ENCODE measurements around the gene ENPP4.
"Not testable (repeated sequence)": the region's sequence is repeated elsewhere in the genome, so short reads cannot be mapped to it uniquely, and the experiment has no call there.

The ENPP4 gene, protein sequence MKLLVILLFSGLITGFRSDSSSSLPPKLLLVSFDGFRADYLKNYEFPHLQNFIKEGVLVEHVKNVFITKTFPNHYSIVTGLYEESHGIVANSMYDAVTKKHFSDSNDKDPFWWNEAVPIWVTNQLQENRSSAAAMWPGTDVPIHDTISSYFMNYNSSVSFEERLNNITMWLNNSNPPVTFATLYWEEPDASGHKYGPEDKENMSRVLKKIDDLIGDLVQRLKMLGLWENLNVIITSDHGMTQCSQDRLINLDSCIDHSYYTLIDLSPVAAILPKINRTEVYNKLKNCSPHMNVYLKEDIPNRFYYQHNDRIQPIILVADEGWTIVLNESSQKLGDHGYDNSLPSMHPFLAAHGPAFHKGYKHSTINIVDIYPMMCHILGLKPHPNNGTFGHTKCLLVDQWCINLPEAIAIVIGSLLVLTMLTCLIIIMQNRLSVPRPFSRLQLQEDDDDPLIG

DNA sequence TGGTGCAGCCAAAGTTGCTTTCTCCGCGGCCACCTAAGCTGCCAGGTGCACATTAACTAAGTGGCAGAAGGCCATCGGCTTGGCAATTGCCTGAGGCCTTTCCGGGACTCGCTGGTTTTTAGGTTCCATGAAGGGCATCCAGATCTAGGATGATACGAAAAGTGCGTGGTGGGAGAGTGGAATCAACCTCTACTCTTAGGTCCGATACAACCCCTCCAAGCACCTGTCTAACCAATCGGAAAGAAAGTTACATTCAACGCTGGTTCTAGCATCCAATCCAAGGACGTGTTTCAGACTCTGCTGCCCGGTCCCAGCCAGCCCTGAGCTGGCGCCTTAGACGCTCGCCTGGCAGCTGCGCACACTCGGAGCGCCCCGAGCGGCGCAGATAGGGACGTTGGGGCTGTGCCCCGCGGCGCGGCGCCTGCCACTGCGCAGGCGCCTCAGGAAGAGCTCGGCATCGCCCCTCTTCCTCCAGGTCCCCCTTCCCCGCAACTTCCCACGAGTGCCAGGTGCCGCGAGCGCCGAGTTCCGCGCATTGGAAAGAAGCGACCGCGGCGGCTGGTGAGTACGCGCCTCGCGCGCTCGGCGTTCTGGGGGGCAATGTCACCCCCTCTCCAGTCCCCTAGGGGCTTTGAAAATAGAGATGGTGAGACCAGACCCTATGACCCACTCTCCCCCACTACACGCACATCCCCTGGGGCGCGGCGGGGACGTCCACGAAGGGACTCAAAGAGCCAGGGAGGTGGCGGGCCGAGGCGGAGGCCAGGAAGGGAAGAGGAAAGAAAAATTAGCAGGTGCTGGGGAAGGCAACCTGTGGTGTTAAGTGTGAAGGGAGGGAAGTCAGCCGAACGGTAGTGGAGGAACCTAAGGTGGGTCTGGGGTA, at the start of gene ENPP4:
Gene ENPP4 (plus strand): TSS at position 361 of the 883 bp plus-strand sequence. CDS start 9,595 bp downstream, outside the sequence.
- DNase-seq (ENCODE audit: low spot score) = peak; percentile 97

DNA sequence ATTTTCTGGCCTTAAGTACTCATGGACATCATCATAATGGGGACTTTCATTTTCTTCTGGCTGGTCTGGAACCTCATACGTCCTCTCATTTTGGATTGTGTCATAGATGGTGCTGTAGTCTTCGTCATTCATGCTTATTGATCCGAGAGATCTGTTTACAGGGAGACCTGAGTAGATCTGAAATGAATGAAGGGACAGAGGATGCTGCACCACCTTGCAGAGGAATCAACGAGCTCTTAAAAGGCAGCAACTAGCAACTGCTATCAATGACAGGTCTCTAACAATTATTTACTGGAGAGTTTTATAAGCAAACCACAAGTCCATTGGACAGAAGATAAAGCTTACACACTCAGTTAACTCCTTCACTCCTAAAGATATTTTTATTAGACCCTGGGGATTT, 49.7 kb upstream of the ENPP4 start:
- DNase-seq (ENCODE audit: low spot score) = no peak

DNA sequence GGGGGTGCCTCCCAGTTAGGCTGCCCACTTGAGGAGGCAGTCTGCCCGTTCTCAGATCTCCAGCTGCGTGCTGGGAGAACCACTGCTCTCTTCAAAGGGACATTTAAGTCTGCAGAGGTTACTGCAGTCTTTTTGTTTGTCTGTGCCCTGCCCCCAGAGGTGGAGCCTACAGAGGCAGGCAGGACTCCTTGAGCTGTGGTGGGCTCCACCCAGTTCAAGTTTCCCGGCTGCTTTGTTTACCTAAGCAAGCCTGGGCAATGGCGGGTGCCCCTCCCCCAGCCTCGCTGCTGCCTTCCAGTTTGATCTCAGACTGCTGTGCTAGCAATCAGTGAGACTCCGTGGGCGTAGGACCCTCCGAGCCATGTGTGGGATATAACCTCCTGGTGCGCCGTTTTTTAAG, 44.1 kb upstream of the ENPP4 start:
- DNase-seq (ENCODE audit: low spot score) = not testable (repeated sequence)

- DNase-seq (ENCODE audit: low spot score) = peak; percentile 74
Observed at GRCh38 chr6:46090115-46091079, 39.4 kb upstream of the ENPP4 start.

DNA sequence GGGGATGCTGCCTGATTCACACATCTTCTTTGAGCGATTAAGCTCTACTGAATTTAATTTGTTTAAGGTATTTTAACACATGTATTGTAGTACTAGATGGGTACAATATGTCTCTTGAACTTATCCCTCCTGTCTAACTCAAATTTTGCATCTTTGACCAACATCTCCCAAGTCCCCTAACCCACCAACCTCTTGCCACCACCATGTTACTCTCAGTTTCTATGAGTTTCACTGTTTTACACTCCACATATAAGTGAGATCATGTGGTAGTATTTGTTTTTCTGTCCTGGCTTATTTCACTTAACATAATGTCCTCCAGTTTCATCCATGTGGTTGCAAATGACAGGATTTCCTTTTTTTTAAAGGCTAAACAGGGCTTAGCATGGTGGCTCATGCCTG, 38.7 kb upstream of the ENPP4 start:
- DNase-seq (ENCODE audit: low spot score) = no peak

GRCh38 chr6:46095251-46095650, 34.5 kb upstream of the ENPP4 start:
- no peak for DNase-seq (ENCODE audit: low spot score)

- no peak for DNase-seq (ENCODE audit: low spot score)
Observed at GRCh38 chr6:46097366-46097765, 32.4 kb upstream of the ENPP4 start.

DNA sequence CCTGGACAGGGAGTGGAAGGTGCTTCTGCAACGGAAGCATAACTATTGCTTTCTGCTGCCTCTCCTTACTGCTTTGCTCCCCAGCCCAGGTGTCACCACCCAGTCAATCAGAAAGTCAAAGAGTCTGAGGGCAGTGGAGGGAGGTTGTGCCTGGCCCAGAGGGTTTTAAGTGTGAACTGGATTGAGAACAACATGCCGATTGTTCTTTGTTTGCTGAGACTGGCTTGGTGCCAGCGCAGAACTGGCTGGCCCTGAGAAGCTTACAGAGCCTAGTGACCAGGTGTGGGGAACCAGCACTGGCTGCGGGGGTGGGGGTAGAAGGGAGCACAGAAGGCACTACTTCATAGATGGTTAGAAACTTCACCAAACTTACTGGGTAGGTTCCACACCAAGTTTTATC, 31.1 kb upstream of the ENPP4 start:
- no peak for DNase-seq (ENCODE audit: low spot score)

DNA sequence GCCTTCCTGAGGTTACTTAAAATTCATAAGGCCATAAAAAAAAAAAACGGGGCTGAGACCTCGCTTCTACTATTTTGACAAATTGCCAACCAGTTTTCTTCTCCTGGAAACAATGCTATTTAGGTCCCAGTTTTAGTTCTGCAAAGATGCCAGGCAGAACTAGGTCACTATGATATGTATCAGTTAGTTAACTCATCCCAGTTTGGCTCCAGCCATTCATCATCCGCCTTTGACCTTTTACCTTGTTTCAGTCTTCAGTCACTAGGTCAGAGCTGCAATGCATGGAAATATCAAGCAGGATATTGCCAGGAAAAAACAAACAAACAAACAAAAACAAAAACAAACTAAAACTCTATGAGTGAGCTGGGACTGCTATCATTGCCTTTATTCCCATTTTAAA, 29.8 kb upstream of the ENPP4 start:
- DNase-seq (ENCODE audit: low spot score) = no peak

GRCh38 chr6:46102123-46102522, 27.7 kb upstream of the ENPP4 start:
- no peak for DNase-seq (ENCODE audit: low spot score)

DNA sequence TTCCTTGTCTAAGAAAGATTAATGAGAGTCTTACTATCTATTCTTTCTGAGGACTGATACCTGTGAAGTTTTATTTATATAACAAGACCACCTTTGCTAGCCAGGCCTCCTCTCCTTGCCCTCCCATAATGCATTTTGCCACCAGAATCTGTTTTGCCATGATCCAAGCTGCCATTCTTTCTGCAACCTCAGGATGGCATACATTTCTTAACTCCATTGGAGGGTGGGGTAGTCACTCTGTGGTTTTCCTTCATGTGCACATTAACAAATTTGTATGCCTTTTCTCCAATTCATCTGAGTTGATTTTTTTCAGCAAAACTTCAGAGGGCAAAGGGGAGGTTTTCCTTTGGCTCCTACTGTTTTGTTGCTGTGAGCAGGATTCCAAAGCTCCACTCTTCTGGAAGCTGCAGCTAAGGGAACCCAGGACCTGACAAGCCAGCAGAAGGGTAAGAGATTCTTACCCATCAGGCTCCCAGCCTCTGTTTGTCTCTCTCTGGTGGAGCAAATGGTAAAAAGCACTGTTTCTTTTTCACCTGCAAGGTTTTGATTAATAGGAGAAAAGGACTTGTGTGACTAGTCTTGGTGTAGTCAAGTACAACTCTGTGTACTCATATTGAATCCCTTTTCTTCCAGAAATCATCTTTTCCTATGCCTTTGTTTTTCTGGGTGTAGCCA, 26.2 kb upstream of the ENPP4 start:
- DNase-seq (ENCODE audit: low spot score) = no peak

GRCh38 chr6:46104209-46104608, 25.6 kb upstream of the ENPP4 start:
- DNase-seq (ENCODE audit: low spot score) = no peak

- no peak for DNase-seq (ENCODE audit: low spot score)
Observed at GRCh38 chr6:46105568-46105967, 24.2 kb upstream of the ENPP4 start.

DNA sequence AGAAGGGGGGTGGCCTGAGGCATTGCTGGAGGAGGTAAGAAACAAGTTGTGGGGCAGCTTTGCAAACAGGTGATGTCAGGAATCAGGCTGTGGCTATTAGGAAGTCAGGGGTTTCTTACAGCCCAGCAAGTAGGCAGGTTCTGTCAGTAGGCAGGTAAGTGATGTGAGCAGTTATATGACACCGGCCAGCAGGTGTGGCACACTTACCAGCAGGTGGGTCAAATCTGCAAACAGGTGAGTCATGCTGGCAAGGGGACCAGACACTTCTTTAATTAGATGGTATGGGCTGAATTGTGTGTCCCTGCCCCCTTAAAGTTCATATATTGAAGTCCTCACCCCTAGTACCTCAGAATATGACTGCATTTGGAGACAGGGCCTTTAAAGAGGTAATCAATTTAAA, 16.4 kb upstream of the ENPP4 start:
- no peak for DNase-seq (ENCODE audit: low spot score)

- no peak for DNase-seq (ENCODE audit: low spot score)
Observed at GRCh38 chr6:46115634-46116033, 14.2 kb upstream of the ENPP4 start.

GRCh38 chr6:46116289-46116688, 13.5 kb upstream of the ENPP4 start:
- no peak for DNase-seq (ENCODE audit: low spot score)

- DNase-seq (ENCODE audit: low spot score) = no peak
Observed at GRCh38 chr6:46118157-46118556, 11.6 kb upstream of the ENPP4 start.

GRCh38 chr6:46118836-46119235, 11.0 kb upstream of the ENPP4 start:
- DNase-seq (ENCODE audit: low spot score) = no peak

GRCh38 chr6:46119679-46120078, 10.1 kb upstream of the ENPP4 start:
- DNase-seq (ENCODE audit: low spot score) = not testable (repeated sequence)

DNA sequence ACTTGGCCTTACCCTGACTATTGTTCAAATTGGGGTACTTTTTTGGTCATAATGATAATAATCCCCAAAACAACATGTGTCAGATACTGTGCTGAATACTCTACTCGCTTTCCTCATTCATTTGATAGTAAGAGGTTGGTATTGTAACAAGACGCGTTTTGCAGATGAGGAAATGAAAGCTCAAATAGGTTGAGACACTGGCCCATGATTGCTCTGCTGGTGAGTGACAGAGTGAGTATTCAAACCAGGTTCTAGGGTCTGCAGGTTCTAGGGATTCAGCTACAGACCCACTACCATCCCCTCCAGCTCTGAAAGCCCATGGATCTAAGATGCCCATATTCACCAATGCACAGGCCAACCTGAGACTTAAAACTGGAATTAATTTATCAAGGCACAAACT, 1.3 kb upstream of the ENPP4 start:
- no peak for DNase-seq (ENCODE audit: low spot score)

GRCh38 chr6:46129291-46129628, 529 bp upstream of the ENPP4 start:
- no peak for DNase-seq (ENCODE audit: low spot score)

Measured in GM03348 (cell line).